GM18505 (cell line): ENCODE measurements around the gene TBCD.

Experiments
- ATAC-seq: cut with Tn5 transposase; IDR thresholded peaks from one replicate; pipeline ENCODE4 v1.9.1; 2021; ENCODE audit not compliant: unreplicated experiment
- POLR2A ChIP-seq: IDR thresholded peaks from 4 replicates; pipeline ENCODE4 v1.6.1; 2011; ENCODE audit warnings: borderline replicate concordance; ENCODE audit not compliant: insufficient read depth, insufficient read length; ENCODE audit errors: extremely low read depth

TBCD gene

GRCh38 chr17:82917699-82918345 lies 166.0 kb downstream of the TBCD start:
- ATAC-seq = no peak
- no peak for TF ChIP-seq POLR2A

- no peak for ATAC-seq
- TF ChIP-seq POLR2A = no peak
Measured at GRCh38 chr17:82918508-82918907, 166.6 kb downstream of the TBCD start.

- TF ChIP-seq POLR2A = no peak
- no peak for ATAC-seq
Measured at GRCh38 chr17:82920150-82920549, 168.3 kb downstream of the TBCD start.

- ATAC-seq = no peak
- no peak for TF ChIP-seq POLR2A
Measured at GRCh38 chr17:82920715-82921114, 168.8 kb downstream of the TBCD start.

GRCh38 chr17:82921426-82921825 lies 169.6 kb downstream of the TBCD start:
- no peak for TF ChIP-seq POLR2A
- ATAC-seq = no peak

- no peak for TF ChIP-seq POLR2A
- no peak for ATAC-seq
Measured at GRCh38 chr17:82922646-82923045, 170.8 kb downstream of the TBCD start.

- no peak for ATAC-seq
- TF ChIP-seq POLR2A = no peak
Measured at GRCh38 chr17:82923366-82924113, 171.7 kb downstream of the TBCD start.

GRCh38 chr17:82924214-82924613 lies 172.3 kb downstream of the TBCD start:
- ATAC-seq = no peak
- no peak for TF ChIP-seq POLR2A

- no peak for ATAC-seq
- TF ChIP-seq POLR2A = no peak
Measured at GRCh38 chr17:82924812-82925211, 172.9 kb downstream of the TBCD start.

GRCh38 chr17:82925336-82925735 lies 173.5 kb downstream of the TBCD start:
- ATAC-seq = no peak
- TF ChIP-seq POLR2A = no peak

GRCh38 chr17:82926081-82926480 lies 174.2 kb downstream of the TBCD start:
- no peak for TF ChIP-seq POLR2A
- no peak for ATAC-seq

GRCh38 chr17:82926716-82927115 lies 174.9 kb downstream of the TBCD start:
- no peak for TF ChIP-seq POLR2A
- ATAC-seq = no peak

- no peak for TF ChIP-seq POLR2A
- ATAC-seq = no peak
Measured at GRCh38 chr17:82927311-82927660, 175.4 kb downstream of the TBCD start.
